NCI-H748 treated with DMSO at 0.1 percent for 48 hours (cell line): ENCODE measurements around the gene PARP2.
"Not testable (repeated sequence)": the region's sequence is repeated elsewhere in the genome, so short reads cannot be mapped to it uniquely, and the experiment has no call there.

ENCODE experiments used
- DNase-seq: peaks from one replicate; lab custom pipeline; 2025; lab: John Stamatoyannopoulos, UW

Gene PARP2

GRCh38 chr14:20343092-20343861 is at the start of gene PARP2:
PARP2 (plus strand) TSS chr14:20343635; CDS start chr14:20343642, 7 bp downstream.
- peak; percentile 96 for DNase-seq

GRCh38 chr14:20294636-20295035 is 48.8 kb upstream of the PARP2 start:
- no peak for DNase-seq

- no peak for DNase-seq
Measured at GRCh38 chr14:20295067-20295466, 48.4 kb upstream of the PARP2 start.

- no peak for DNase-seq
Measured at GRCh38 chr14:20302042-20302755, 41.2 kb upstream of the PARP2 start.

GRCh38 chr14:20305265-20306078 is 38.0 kb upstream of the PARP2 start, which contains the start of gene TTC5:
TTC5 (minus strand) TSS chr14:20305951; CDS start chr14:20305937, 14 bp downstream.
- DNase-seq = peak; percentile 77

GRCh38 chr14:20306079-20306423 is 37.4 kb upstream of the PARP2 start:
- DNase-seq = no peak

GRCh38 chr14:20314026-20314425 is 29.4 kb upstream of the PARP2 start:
- DNase-seq = no peak

- DNase-seq = no peak
Measured at GRCh38 chr14:20317720-20318119, 25.7 kb upstream of the PARP2 start.

GRCh38 chr14:20327005-20327869 is 16.2 kb upstream of the PARP2 start:
- DNase-seq = peak; percentile 66

- DNase-seq = no peak
Measured at GRCh38 chr14:20328705-20329104, 14.7 kb upstream of the PARP2 start.

GRCh38 chr14:20329355-20329754 is 14.1 kb upstream of the PARP2 start:
- no peak for DNase-seq

- DNase-seq = no peak
Measured at GRCh38 chr14:20331053-20331613, 12.3 kb upstream of the PARP2 start.

GRCh38 chr14:20332431-20332787 is 11.0 kb upstream of the PARP2 start:
- no peak for DNase-seq

GRCh38 chr14:20332788-20333493 is 10.5 kb upstream of the PARP2 start, which contains the start of gene CCNB1IP1:
CCNB1IP1 (minus strand) TSS chr14:20333279; CDS start chr14:20316523, 16,756 bp downstream.
- peak; percentile 91 for DNase-seq

- no peak for DNase-seq
Measured at GRCh38 chr14:20333494-20333841, 10.0 kb upstream of the PARP2 start.

- no peak for DNase-seq
Measured at GRCh38 chr14:20334017-20334416, 9.4 kb upstream of the PARP2 start.

- DNase-seq = not testable (repeated sequence)
Measured at GRCh38 chr14:20341032-20341431, 2.4 kb upstream of the PARP2 start.

GRCh38 chr14:20341646-20342045 is 1.8 kb upstream of the PARP2 start:
- DNase-seq = no peak

GRCh38 chr14:20343862-20344220 is 406 bp downstream of the PARP2 start:
- peak; percentile 35 for DNase-seq

- no peak for DNase-seq
Measured at GRCh38 chr14:20345366-20345765, 1.9 kb downstream of the PARP2 start.

- no peak for DNase-seq
Measured at GRCh38 chr14:20346713-20347112, 3.3 kb downstream of the PARP2 start.
